AG09309 (cell line): ENCODE measurements around the gene PJA2.
"Not testable (repeated sequence)": the region's sequence is repeated elsewhere in the genome, so short reads cannot be mapped to it uniquely, and the experiment has no call there.

Source experiments
- DNase-seq: peaks from one replicate; pipeline ENCODE4 v3.0.0-alpha.2; 2010; ENCODE audit warnings: low read depth
- H3K4me3 ChIP-seq: 2 replicates; pipeline ENCODE4 v1.5.1; 2011; ENCODE audit warnings: mild to moderate bottlenecking, low read depth, low read length, moderate library complexity; ENCODE audit not compliant: control insufficient read depth
- TF ChIP-seq, protein P1 (sequence below): IDR thresholded peaks from 2 replicates; pipeline ENCODE4 v1.5.1; 2011; ENCODE audit warnings: mild to moderate bottlenecking, low read depth, low read length, inconsistent platforms; ENCODE audit not compliant: insufficient read depth, control insufficient read depth; ENCODE audit errors: missing control alignments

The PJA2 gene

GRCh38 chr5:109290231-109290630, 119.5 kb downstream of the PJA2 start:
- H3K4me3 ChIP-seq, result no peak overlapping the region
- TF ChIP-seq, protein P1, sequence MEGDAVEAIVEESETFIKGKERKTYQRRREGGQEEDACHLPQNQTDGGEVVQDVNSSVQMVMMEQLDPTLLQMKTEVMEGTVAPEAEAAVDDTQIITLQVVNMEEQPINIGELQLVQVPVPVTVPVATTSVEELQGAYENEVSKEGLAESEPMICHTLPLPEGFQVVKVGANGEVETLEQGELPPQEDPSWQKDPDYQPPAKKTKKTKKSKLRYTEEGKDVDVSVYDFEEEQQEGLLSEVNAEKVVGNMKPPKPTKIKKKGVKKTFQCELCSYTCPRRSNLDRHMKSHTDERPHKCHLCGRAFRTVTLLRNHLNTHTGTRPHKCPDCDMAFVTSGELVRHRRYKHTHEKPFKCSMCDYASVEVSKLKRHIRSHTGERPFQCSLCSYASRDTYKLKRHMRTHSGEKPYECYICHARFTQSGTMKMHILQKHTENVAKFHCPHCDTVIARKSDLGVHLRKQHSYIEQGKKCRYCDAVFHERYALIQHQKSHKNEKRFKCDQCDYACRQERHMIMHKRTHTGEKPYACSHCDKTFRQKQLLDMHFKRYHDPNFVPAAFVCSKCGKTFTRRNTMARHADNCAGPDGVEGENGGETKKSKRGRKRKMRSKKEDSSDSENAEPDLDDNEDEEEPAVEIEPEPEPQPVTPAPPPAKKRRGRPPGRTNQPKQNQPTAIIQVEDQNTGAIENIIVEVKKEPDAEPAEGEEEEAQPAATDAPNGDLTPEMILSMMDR, result no peak
- DNase-seq, result no peak

GRCh38 chr5:109286628-109287027, 123.1 kb downstream of the PJA2 start:
- DNase-seq, H3K4me3 ChIP-seq: not testable (repeated sequence)
